GM18526 (cell line): ENCODE results near the gene CCDC187.

Source experiments
- POLR2A ChIP-seq: IDR thresholded peaks from 3 replicates; pipeline ENCODE4 v1.6.1; 2011; ENCODE audit not compliant: insufficient read length; ENCODE audit errors: extremely low read depth

CCDC187 gene

GRCh38 chr9:136333045-136333444 is 29.2 kb upstream of the CCDC187 start:
- no peak for TF ChIP-seq POLR2A

DNA sequence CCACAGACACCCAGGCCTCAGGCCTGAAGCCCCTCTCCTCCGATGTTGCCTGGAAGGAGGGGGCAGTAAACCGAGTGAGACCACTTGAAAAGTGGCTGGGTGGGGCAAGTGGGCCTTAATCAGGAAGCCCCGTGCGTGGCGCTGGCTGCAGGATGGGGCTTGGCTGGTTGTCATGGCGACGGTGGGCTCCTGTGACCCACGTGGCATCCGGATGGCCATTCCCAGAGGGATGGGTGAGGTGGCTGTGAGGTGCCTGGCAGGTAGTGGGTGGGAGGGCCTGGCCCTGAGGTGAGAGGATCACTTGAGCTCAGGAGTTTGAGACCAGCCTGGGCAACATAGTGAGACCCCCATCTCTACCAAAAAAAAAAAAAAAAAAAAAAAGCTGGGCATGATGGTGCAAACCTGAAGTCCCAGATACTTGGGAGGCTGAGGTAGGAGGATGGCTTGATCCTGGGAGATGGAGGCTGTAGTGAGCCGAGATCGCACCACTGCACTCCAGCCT is 28.6 kb upstream of the CCDC187 start:
- TF ChIP-seq POLR2A, result no peak

DNA sequence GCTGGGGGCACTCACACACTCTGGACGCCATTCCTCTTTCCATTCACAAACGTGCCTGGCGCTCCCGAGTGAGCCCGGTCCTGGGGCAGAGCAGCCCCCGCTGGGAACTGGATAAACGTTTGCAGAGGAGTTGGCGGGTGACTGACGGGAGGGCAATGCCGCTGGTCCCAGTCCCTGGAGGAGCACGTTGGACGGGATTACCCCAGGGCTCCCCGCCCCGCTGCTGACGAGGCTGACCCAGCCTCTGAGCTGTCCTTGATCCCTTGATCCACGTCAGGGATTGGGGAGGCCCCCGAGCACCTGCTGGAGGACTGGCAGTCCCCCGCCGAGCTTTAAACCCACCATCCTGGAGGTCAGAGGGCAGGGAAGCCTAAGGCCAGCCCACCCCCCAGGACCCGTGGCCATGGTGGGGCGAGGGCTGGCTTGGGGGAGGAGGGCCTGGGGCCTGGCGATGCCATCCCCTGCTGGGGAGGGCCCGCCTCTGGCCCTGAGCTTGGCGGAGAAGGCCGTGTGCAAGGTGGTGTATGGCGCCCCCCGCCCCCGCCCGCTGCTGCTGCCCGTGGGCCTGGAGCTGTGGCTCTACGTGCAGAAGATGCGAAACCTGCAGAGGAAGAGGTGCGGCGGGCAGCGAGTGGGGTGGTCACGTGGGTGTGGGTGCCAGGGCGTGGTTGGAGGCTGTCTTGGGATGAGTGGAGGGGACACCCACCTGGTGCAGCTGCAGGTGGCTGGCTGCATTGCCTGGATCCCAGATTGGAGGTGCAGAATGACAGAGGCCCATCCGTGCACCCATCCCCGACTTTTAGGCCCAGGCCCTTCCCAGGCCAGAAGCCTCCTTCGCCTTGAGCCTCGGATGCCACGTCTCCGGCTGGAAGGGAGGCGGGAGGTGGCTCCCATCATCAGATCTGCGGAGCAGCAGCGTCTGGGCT is 27.9 kb upstream of the CCDC187 start:
- TF ChIP-seq POLR2A, result no peak

- no peak for TF ChIP-seq POLR2A
Measured at GRCh38 chr9:136331030-136331429, 27.1 kb upstream of the CCDC187 start.

DNA sequence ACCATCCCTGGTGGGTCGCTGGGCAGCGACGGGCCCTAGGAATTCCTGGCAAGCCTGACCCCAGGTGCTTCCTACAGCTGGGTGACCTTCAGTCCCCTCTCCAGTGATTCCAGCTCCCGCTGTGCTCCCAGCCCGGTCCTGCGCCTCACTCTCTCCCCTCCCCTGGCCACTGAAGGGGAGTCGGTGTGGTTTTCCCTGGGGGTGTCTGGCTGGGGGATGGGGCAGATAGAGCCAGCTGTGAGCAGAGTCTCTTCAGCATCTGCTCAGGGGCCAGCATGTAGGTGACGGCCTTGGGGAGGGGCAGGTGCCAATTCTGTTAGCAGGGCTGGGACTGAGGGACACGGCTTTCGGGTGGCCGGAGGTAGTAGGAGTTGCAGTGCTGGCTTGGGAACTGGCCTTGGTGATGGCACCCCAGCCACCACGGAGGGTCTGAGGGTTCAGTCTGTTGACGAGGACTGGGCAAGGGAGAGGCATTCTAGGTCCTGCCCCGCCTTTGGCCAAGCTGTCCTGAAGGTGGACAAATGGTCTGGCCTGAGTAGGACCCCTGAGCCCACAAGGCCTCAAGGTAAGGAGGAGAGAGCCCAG is 26.6 kb upstream of the CCDC187 start:
- no peak for TF ChIP-seq POLR2A

DNA sequence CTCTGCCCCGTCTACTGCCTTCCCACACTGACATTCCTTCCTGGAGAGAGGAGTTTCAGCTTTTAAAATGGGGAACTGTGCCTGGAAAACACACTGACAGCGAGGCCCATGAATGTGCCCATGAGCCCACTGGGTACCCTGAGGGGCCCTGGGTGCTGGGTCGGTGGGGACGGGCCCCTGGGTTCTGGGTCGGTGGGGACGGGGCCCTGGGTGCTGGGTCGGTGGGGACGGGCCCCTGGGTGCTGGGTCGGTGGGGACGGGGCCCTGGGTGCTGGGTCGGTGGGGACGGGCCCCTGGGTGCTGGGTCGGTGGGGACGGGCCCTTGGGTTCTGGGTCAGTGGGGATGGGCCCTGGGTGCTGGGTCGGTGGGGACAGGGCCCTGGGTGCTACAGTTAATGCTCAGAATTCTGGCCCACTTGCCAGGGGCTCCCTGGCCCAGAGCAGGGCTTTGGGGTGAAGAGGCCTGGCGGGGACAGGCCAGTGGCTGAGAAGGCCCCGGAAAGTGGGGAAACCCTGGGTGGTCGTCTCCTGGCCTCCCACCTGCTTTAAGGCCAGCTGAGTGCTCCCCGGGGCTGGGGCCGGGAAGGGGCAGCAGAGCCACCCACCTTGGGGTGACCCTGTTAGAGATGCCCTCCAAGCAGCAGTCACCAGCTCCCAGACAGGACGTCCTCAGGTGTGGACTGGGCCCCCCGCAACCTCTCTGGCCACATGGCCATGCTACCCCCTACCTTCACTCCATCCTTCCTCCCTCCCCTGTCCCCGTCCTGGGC is 25.9 kb upstream of the CCDC187 start:
- no peak for TF ChIP-seq POLR2A

GRCh38 chr9:136329211-136329627 is 25.3 kb upstream of the CCDC187 start:
- no peak for TF ChIP-seq POLR2A

- TF ChIP-seq POLR2A, result no peak
Measured at GRCh38 chr9:136328622-136329041, 24.7 kb upstream of the CCDC187 start.

DNA sequence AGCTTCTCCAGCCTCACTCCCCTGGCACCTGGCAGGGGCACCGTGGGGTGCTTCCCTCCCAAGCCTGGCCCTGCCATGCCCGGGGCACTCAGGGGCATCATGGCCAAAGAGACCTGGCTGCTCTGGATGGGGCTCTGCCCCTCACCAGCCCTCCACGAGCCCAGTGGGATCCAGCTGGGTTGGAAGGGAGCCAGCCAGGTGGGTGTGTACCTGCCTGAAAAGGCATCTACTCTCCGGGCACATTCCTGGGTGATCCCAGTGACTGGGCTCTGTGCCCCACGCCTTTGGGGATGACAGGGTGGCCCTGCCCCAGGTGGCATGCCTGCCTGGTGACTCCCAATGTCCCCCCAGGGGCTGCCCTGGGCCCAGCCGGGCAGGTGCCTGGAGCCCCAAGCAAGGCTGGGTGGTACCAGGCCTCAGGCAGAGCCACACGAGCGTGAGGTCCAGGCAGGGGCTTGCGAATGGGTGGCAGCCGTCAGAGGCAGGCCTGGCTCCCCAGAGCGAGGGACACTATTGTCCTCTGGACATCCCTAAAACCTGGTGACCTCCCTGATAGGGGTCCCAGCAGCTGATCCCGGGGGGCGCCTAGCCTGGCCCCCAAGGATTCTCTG is 24.2 kb upstream of the CCDC187 start:
- TF ChIP-seq POLR2A, result no peak

DNA sequence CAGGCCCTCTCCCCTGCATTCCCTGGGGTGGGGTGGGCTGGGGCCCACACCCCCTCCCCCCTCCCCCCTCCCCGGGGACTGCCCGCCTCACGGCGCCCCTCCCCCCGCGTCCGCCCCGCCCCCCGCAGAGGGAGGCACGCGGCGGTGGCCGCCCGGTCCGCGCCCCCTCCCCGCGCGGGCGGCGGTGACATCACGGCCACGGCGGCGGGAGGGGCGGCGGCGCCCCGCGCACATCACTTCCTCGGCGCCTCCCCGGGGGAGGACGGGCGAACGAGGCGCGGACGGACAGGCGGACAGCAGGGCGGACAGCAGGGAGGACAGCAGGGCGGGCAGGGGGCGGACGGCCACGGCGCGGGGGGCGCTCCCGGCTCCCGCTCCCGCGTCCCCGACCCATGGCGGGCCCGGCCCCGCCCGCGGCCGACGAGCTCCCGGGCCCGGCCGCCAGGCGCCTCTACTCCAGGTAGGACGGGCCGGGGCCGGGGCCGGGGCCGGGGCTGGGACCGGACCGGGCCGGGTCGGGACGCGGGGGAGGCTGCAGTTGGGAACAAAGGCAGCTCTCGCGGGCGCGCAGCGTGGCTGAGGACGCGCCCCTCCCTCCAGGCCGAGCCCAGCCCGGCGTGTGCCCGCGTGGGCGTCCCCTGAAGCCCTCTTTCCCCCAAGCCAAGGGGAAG is 23.5 kb upstream of the CCDC187 start, which contains the start of gene GPSM1:
Gene GPSM1 (plus strand): TSS at position 236 of the 671 bp plus-strand sequence. CDS start 157 bp downstream, at position 393.
- no peak for TF ChIP-seq POLR2A

- no peak for TF ChIP-seq POLR2A
Measured at GRCh38 chr9:136326761-136327303, 22.9 kb upstream of the CCDC187 start.

GRCh38 chr9:136326061-136326760 is 22.3 kb upstream of the CCDC187 start:
- no peak for TF ChIP-seq POLR2A

DNA sequence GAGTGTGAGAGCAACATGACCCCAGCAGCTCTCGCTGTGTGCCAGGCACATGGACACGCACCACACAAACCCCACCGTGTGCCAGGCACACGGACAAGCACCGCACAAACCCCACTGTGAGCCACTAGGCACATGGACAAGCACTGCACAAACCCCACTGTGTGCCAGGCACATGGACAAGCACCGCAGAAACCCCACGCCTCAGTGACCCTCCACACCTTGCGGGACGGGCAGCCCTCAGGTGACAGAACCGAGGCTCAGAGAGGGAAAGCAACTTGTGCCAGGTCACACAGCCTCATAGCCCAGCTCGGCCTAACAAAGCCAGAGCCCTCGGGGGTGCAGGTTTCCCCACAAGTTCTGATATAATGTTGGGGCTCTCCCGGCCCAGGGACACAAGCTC is 21.5 kb upstream of the CCDC187 start:
- no peak for TF ChIP-seq POLR2A
